Endothelial cell of umbilical vein (primary cell): ENCODE measurements around the gene POMGNT2. TPM values are rescaled to one million over a fixed set of nuclear protein-coding genes. Genes with fewer than 3 reads are reported as not detected.

Experiments used
- BruUV-seq: library from RNA; stranded (reverse); fragments of 400-500 nt; replicated peaks from 2 replicates; lab custom pipeline; 2021; lab: Mats Ljungman, UMichigan
- CTCF ChIA-PET: fragments of 300-600, 350-600 bp; sonication (Branson Sonifier 250); formaldehyde crosslinking; loops from one replicate; lab custom pipeline; 2021; ENCODE audit warnings: antibody characterized with exemption, inconsistent platforms; lab: Charles Lee
- POLR2A ChIA-PET: fragments of 300-600, 350-600 bp; sonication (Branson Sonifier 250); formaldehyde crosslinking; loops from one replicate; lab custom pipeline; 2021; ENCODE audit warnings: antibody characterized with exemption, inconsistent platforms; lab: Charles Lee
- DNase-seq: peaks from one replicate; pipeline ENCODE4 v3.0.0-alpha.2; 2011; ENCODE audit warnings: low read depth, low spot score
- FAIRE-seq: peaks from 2 replicates; lab custom pipeline; 2011; peaks lifted over from hg19 to GRCh38; lab: Jason Lieb, UNC
- H2AFZ ChIP-seq: 2 replicates; pipeline ENCODE4 v1.6.0; 2012; ENCODE audit warnings: low read depth, low read length, control low read depth, inconsistent platforms
- H3K27ac ChIP-seq: 2 replicates; pipeline ENCODE4 v1.5.1; 2011; ENCODE audit warnings: low read depth, mild to moderate bottlenecking, control low read depth, low read length, moderate library complexity; ENCODE audit not compliant: insufficient read depth
- H3K27me3 ChIP-seq, 2 experiments: 2 replicates each; pipeline versions ENCODE4 v1.6.0 to v1.6.1; 2011; ENCODE audit warnings: low read length in 2 of 2, mixed read lengths in 1 of 2; ENCODE audit not compliant: control insufficient read depth in 2 of 2, insufficient read depth in 2 of 2
- H3K36me3 ChIP-seq, 2 experiments: 2 replicates in 1 of 2; 3 replicates in 1 of 2; pipeline ENCODE4 v1.5.1; 2011; ENCODE audit warnings: low read length in 2 of 2, mild to moderate bottlenecking in 1 of 2, moderate library complexity in 1 of 2; ENCODE audit not compliant: control insufficient read depth in 2 of 2, insufficient read depth in 2 of 2; ENCODE audit errors: extremely low read depth in 1 of 2
- H3K4me1 ChIP-seq: 3 replicates; pipeline ENCODE4 v1.5.1; 2011; ENCODE audit warnings: mild to moderate bottlenecking, low read length; ENCODE audit not compliant: control insufficient read depth, insufficient read depth; ENCODE audit errors: extremely low read depth
- H3K4me2 ChIP-seq: 2 replicates; pipeline ENCODE4 v1.6.1; 2011; ENCODE audit warnings: low read length, control low read depth, mixed read lengths; ENCODE audit not compliant: insufficient read depth
- H3K4me3 ChIP-seq, 3 experiments: fragments of 200-600 bp in 1 of 3; sonication (generic), shearing (Covaris generic) in 1 of 3; replicated peaks in 1 of 3; 2 replicates each; pipeline ENCODE4 v1.5.1; 2011 to 2016; ENCODE audit warnings: control low read depth in 3 of 3, low read length in 3 of 3, mild to moderate bottlenecking in 2 of 3, inconsistent platforms in 1 of 3, low read depth in 1 of 3, moderate library complexity in 1 of 3; ENCODE audit not compliant: insufficient read depth in 1 of 3
- H3K79me2 ChIP-seq: 2 replicates; pipeline ENCODE4 v1.6.0; 2012; ENCODE audit warnings: low read length, inconsistent platforms; ENCODE audit not compliant: control insufficient read depth, insufficient read depth
- H3K9ac ChIP-seq: replicated peaks from 2 replicates; pipeline ENCODE3; 2011; ENCODE audit warnings: low read length, control low read depth; ENCODE audit not compliant: insufficient read depth; ENCODE audit errors: extremely low read depth
- H3K9me1 ChIP-seq: replicated peaks from 3 replicates; pipeline ENCODE4 v1.6.0; 2011; ENCODE audit warnings: mild to moderate bottlenecking, low read length; ENCODE audit not compliant: control insufficient read depth, insufficient read depth; ENCODE audit errors: extremely low read depth
- H3K9me3 ChIP-seq: replicated peaks from 2 replicates; pipeline ENCODE4 v1.5.1; 2012; ENCODE audit warnings: low read length, inconsistent platforms; ENCODE audit not compliant: control insufficient read depth, insufficient read depth
- H4K20me1 ChIP-seq: replicated peaks from 2 replicates; pipeline ENCODE3; 2011; ENCODE audit warnings: mild to moderate bottlenecking, low read length; ENCODE audit not compliant: control insufficient read depth, insufficient read depth; ENCODE audit errors: extremely low read depth
- CTCF ChIP-seq, 2 donors: IDR thresholded peaks; 1 replicate in 1 of 2; 2 replicates in 1 of 2; pipeline ENCODE4 v1.5.1; 2011; ENCODE audit warnings: low read length in 2 of 2, mild to moderate bottlenecking in 2 of 2, moderate library complexity in 2 of 2, control low read depth in 1 of 2, inconsistent platforms in 1 of 2, low read depth in 1 of 2; ENCODE audit not compliant: insufficient read depth in 1 of 2; ENCODE audit errors: extremely low read depth in 1 of 2
- EZH2 ChIP-seq: IDR thresholded peaks from 2 replicates; pipeline ENCODE4 v1.6.1; 2012; ENCODE audit warnings: borderline replicate concordance, low read depth, mild to moderate bottlenecking, moderate library complexity, low read length, inconsistent platforms; ENCODE audit not compliant: severe bottlenecking
- FOS ChIP-seq: IDR thresholded peaks from 2 replicates; pipeline ENCODE4 v1.6.1; 2011; ENCODE audit warnings: mild to moderate bottlenecking, low read length, moderate library complexity, borderline replicate concordance; ENCODE audit not compliant: insufficient read depth
- GATA2 ChIP-seq: IDR thresholded peaks from 2 replicates; pipeline ENCODE4 v1.7.0; 2011; ENCODE audit warnings: low read depth, mild to moderate bottlenecking, moderate library complexity, mixed read lengths, low read length; ENCODE audit not compliant: insufficient read length, insufficient read depth
- JUN ChIP-seq: IDR thresholded peaks from 2 replicates; pipeline ENCODE4 v1.6.1; 2011; ENCODE audit warnings: borderline replicate concordance, low read depth; ENCODE audit not compliant: insufficient read length, insufficient read depth
- MYC ChIP-seq: IDR thresholded peaks from one replicate; pipeline ENCODE4 v1.6.1; 2011; ENCODE audit warnings: mild to moderate bottlenecking, low read depth, low read length
- POLR2A ChIP-seq: IDR thresholded peaks from 2 replicates; pipeline ENCODE4 v1.6.1; 2012; ENCODE audit warnings: low read depth, mild to moderate bottlenecking, control low read depth, low read length
- POLR2AphosphoS5 ChIP-seq: IDR thresholded peaks from 2 replicates; pipeline ENCODE4 v1.6.1; 2012; ENCODE audit warnings: low read depth, mild to moderate bottlenecking, control low read depth, low read length, moderate library complexity; ENCODE audit not compliant: insufficient read depth
- dilution Hi-C: fragments of 300-500 bp; cut with MboI; formaldehyde crosslinking; loops from one replicate; pipeline ENCODE4 v1.15.0; 2019; ENCODE audit warnings: low sequenced_read_pairs; ENCODE audit not compliant: extremely low pct_ligation_motif_present
- intact Hi-C: fragments of 100-400 bp; cut with micrococcal nuclease; formaldehyde crosslinking; loops from one replicate; pipeline ENCODE4 v1.10.0; 2022
- polyA plus RNA-seq, 4 experiments: library from polyadenylated mRNA; depleted of rRNA in 3 of 4; stranded (reverse) in 3 of 4; unstranded in 1 of 4; fragments of >200 nt; gene quantifications; 2 replicates each; pipeline versions ENCODE4 v1.2.1 to v1.2.3, GENCODE V29; 2011 to 2012; ENCODE audit warnings: missing spikeins in 1 of 4
- total RNA-seq: library from RNA; stranded (reverse); gene quantifications from 2 replicates; pipeline ENCODE4 v1.2.3, GENCODE V29; 2021
- TF ChIP-seq, protein P1 (sequence below): IDR thresholded peaks from 2 replicates; pipeline ENCODE4 v1.6.1; 2011; ENCODE audit not compliant: insufficient read depth, insufficient read length

Gene POMGNT2
- total and polyA plus RNA-seq, 2 donors (not counting 3 experiments of a cell fraction or from before 2014, with no cell fraction given): 6.4 to 16.3 TPM

GRCh38 chr3:43152649-43153048 lies 46.8 kb upstream of the POMGNT2 start:
- DNase-seq (peak; percentile 39), FAIRE-seq (peak; percentile 89)
- Histone ChIP-seq H3K9me1 (no peaks in the 10 kb centered on the region), H3K4me3 (no peak overlapping the region), H3K36me3 (no peaks in the 10 kb centered on the region), H3K79me2 (no peaks in the 10 kb centered on the region), H3K4me2 (no peak overlapping the region), H3K4me1 (no peaks in the 10 kb centered on the region), H3K9me3 (no peaks in the 10 kb centered on the region), H4K20me1 (no peaks in the 10 kb centered on the region), H2AFZ (no peak overlapping the region), H3K27ac (no peak overlapping the region), H3K27me3 (peaks cover 15 to 19% of the 10 kb centered on the region in 2 experiments), H3K9ac (no peak overlapping the region)
- no TSS peak for BruUV-seq
- ChIA-PET POLR2A (no interaction called here), CTCF (interaction anchor here (0.9 to 6.2 kb wide), 2 partner anchors 10 to 190 kb away, joined by 3 to 115 read pairs; no protein-coding TSS in a partner anchor)
- TF ChIP-seq POLR2A (no peak), POLR2AphosphoS5 (no peak), FOS (no peak), CTCF (IDR thresholded peaks at IDR 0.05; ENCODE audit: extremely low read depth in 1 of 2, insufficient read depth in 1 of 2, low read depth in 1 of 2, low read length in 2 of 2) (no peak), GATA2 (no peak), MYC (no peak), JUN (no peak), EZH2 (no peak)
- TF ChIP-seq, protein P1, sequence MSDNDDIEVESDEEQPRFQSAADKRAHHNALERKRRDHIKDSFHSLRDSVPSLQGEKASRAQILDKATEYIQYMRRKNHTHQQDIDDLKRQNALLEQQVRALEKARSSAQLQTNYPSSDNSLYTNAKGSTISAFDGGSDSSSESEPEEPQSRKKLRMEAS: no peak
- intact Hi-C loops: loop anchor here (10.0 kb wide), 1 partner anchor 1042 kb away; no protein-coding TSS in a partner anchor
- dilution Hi-C loops: no loop called here
